Measurements from ENCODE around the gene IL10RB. TPM values are rescaled to one million over a fixed set of nuclear protein-coding genes. Genes with fewer than 3 reads are reported as not detected.

The IL10RB gene
- total and polyA plus RNA-seq, 2 of the 4 experiments (the other 2 are of a cell fraction) = 20.1 to 45.2 TPM

- TF ChIP-seq CTCF (conservative IDR thresholded peaks at IDR 0.05; ENCODE audit: low read depth, low read length) (no peak), RAD21 (IDR thresholded peaks at IDR 0.05; ENCODE audit: low read length) (no peak), BHLHE40 (IDR thresholded peaks at IDR 0.05; ENCODE audit: low read depth, low read length) (no peak), MXI1 (IDR thresholded peaks at IDR 0.05; ENCODE audit: borderline replicate concordance, low read depth, low read length) (peak; percentile 77; the same call in 1 of the 2 replicates)
These were observed at the start of gene IL10RB (continued) for GRCh38 chr21:33266050-33266788.

Measured in IMR-90 (cell line).